H7 (cell line): Measurements from ENCODE around the gene TBX10. TPM values are rescaled to one million over a fixed set of nuclear protein-coding genes. Genes with fewer than 3 reads are reported as not detected.
A peak's percentile ranks its signal among the peaks of the same experiment; 100 is the strongest.
"Not testable (repeated sequence)": the region's sequence is repeated elsewhere in the genome, so short reads cannot be mapped to it uniquely, and the experiment has no call there.

Source experiments
- DNase-seq: peaks from one replicate; pipeline ENCODE4 v3.0.0; 2012
- H3K27me3 ChIP-seq: 2 replicates; pipeline ENCODE4 v1.6.0; 2011; ENCODE audit warnings: mild to moderate bottlenecking, low read length; ENCODE audit not compliant: control insufficient read depth, insufficient read depth
- H3K36me3 ChIP-seq: replicated peaks from 2 replicates; pipeline ENCODE4 v1.5.1; 2011; ENCODE audit warnings: low read length; ENCODE audit not compliant: control insufficient read depth, insufficient read depth
- H3K4me3 ChIP-seq: 2 replicates; pipeline ENCODE4 v1.5.1; 2011; ENCODE audit warnings: low read depth, mild to moderate bottlenecking, control low read depth, low read length, moderate library complexity; ENCODE audit not compliant: insufficient read depth
- total RNA-seq: library from RNA; depleted of rRNA; stranded (reverse); fragments of >200 nt; shearing (Covaris generic); gene quantifications from 2 replicates; pipeline ENCODE4 v1.2.3, GENCODE V29; 2014

The TBX10 gene
- total RNA-seq, 1 experiment from 2014 or later, result not detected

DNA sequence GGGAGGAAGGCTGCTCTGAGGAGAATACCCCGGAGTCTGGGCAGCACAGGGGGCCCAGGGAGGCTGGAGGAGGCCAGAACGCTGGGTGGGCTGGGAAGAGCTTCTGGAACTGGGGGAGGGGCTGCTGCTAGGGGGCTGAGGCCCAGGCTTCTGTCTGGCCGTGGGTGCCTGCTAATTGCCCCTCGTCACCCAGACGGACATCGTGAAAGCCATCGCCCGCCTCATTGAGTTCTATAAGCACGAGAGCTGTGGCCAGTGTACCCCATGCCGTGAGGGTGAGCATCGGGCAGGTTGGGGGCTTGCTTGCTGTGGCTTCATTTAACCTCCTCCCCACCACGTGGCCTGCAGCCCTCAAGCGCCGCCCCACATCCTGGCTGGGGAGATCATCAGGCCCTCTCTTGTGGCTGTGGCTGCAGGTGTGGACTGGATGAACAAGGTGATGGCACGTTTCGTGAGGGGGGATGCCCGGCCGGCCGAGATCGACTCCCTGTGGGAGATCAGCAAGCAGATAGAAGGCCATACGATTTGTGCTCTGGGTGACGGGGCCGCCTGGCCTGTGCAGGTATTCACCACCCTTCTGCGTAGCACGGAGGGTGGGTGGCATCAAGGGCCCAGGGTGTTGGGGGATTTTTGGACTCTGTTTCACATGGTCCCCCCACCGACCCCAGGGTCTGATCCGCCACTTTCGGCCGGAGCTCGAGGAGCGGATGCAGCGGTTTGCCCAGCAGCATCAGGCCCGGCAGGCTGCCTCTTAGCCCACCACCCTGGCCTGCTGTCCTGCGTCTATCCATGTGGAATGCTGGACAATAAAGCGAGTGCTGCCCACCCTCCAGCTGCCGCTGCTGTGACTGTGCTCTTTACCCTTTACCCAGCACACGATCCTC is 27.6 kb downstream of the TBX10 start:
- DNase-seq, result no peak
- Histone ChIP-seq H3K36me3 (peaks cover 16% of the 10 kb centered on the region), H3K27me3 (peaks cover 2% of the 10 kb centered on the region; the same call in 1 of the 2 replicates), H3K4me3 (no peak overlapping the region)

DNA sequence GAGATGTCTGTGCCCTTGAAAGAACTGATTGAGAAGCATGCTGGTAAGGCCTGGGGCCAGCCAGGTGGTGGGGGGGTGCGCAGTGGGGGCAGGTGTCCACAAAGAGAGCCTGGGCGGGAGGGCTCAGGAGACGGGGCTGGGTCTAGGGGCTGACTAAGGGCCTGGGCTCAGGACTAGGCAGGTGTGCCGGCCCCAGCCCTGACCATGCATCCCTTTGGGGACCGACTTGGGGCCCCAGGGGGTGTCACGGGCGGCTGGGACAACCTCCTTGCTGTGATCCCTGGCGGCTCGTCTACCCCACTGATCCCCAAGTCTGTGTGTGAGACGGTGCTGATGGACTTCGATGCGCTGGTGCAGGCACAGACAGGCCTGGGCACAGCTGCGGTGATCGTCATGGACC is 28.4 kb downstream of the TBX10 start:
- H3K4me3 ChIP-seq, result no peak overlapping the region
- DNase-seq, result no peak
- H3K36me3 ChIP-seq, result peaks cover 16% of the 10 kb centered on the region
- no peaks in the 10 kb centered on the region; the same call in 1 of the 2 replicates for H3K27me3 ChIP-seq

- Histone ChIP-seq H3K27me3 (peaks cover 1% of the 10 kb centered on the region; the same call in 1 of the 2 replicates), H3K36me3 (peaks cover 16% of the 10 kb centered on the region), H3K4me3 (no peak overlapping the region)
- DNase-seq, result no peak
These were observed 29.2 kb downstream of the TBX10 start for GRCh38 chr11:67610302-67610868.

DNA sequence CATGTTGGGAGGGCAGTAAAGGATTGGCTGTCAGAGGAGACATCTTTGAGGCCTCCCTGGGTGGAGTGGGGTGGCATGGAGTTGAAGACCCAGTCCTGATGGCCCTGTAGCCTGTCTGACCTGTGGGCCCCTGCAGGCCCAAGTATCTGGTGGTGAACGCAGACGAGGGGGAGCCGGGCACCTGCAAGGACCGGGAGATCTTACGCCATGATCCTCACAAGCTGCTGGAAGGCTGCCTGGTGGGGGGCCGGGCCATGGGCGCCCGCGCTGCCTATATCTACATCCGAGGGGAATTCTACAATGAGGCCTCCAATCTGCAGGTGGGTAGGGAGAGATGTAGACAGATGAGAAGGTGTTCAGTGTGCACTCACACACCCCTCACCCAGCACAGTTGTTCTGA is 30.2 kb downstream of the TBX10 start:
- Histone ChIP-seq H3K36me3 (peaks cover 16% of the 10 kb centered on the region), H3K4me3 (no peak overlapping the region), H3K27me3 (peaks cover 1% of the 10 kb centered on the region; the same call in 1 of the 2 replicates)
- no peak for DNase-seq

GRCh38 chr11:67608486-67608885 is 31.1 kb downstream of the TBX10 start:
- Histone ChIP-seq H3K36me3 (peaks cover 16% of the 10 kb centered on the region), H3K4me3 (no peak overlapping the region), H3K27me3 (peaks cover 1% of the 10 kb centered on the region; the same call in 1 of the 2 replicates)
- no peak for DNase-seq

DNA sequence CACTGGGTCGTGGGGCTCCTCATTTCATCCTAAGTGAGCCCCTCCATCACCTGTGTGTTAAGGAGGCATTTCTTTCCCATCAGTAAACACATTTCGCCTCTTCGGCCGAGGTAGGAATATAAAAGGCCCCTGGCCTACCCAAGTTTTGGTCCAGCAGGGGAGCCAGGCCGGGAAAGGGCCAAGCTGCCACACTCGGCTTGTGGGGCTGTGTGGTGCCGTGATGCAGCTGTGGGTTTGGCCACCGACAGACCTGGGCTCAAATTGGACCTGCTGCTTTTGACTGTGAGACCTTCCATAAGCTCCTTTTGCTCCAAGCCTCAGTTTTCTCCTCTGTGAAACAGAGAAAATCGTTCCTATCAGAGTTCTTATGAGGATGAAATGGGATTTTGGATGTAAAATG is 32.1 kb downstream of the TBX10 start:
- Histone ChIP-seq H3K4me3 (peak overlapping the region; percentile 89), H3K36me3 (peaks cover 16% of the 10 kb centered on the region), H3K27me3 (peaks cover 1% of the 10 kb centered on the region; the same call in 1 of the 2 replicates)
- DNase-seq, result no peak

DNA sequence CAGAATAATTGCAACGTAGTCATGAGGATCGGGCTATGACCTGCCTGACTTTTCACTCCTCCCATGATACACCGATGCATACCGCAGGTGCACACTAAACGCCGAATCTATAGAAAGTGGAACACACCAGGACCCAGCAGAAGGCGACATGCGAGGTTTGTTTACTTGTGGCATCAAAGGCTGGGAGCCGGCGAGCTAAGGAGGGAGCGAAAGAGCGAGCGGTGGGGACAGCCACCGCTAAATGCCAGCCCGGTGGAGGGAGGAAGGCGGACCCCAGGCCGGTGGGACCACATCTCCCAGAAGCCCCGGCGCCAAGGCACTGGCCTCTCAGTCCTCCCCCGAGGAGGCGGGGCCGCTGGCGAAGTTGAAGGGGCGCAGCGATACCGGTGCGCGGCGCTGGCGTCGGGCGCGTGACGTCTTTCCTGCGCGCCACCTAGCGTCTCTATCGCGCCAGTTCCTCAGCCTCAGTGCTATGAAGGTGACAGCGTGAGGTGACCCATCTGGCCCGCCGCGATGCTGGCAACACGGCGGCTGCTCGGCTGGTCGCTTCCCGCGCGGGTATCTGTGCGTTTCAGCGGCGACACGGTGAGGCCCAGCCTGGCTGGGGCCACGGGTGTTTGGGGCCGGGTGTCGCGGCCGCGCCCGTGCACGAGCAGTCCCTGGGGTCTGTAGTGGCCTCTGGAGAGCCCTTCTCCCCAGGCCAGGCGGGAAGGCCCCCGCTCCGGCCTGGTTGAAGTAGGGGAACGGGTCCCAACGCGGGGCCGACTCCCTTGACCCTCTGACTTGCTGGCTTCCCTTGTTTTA is 32.9 kb downstream of the TBX10 start, which contains the start of gene NDUFV1:
TSS of gene NDUFV1 (plus strand) at position 445 of the 804 bp plus-strand sequence. CDS start at position 514, 69 bp downstream.
- peaks cover 16% of the 10 kb centered on the region for H3K36me3 ChIP-seq
- peak within 1 kb of the TSS; percentile 89 for H3K4me3 ChIP-seq
- DNase-seq, result peak; percentile 97
- peaks cover 1% of the 10 kb centered on the region; the same call in 1 of the 2 replicates for H3K27me3 ChIP-seq

- Histone ChIP-seq H3K36me3 (peaks cover 14% of the 10 kb centered on the region), H3K4me3 (peak overlapping the region; percentile 44), H3K27me3 (peaks cover 1% of the 10 kb centered on the region; the same call in 1 of the 2 replicates)
- DNase-seq, result no peak
These were observed 33.5 kb downstream of the TBX10 start for GRCh38 chr11:67606093-67606491.

DNA sequence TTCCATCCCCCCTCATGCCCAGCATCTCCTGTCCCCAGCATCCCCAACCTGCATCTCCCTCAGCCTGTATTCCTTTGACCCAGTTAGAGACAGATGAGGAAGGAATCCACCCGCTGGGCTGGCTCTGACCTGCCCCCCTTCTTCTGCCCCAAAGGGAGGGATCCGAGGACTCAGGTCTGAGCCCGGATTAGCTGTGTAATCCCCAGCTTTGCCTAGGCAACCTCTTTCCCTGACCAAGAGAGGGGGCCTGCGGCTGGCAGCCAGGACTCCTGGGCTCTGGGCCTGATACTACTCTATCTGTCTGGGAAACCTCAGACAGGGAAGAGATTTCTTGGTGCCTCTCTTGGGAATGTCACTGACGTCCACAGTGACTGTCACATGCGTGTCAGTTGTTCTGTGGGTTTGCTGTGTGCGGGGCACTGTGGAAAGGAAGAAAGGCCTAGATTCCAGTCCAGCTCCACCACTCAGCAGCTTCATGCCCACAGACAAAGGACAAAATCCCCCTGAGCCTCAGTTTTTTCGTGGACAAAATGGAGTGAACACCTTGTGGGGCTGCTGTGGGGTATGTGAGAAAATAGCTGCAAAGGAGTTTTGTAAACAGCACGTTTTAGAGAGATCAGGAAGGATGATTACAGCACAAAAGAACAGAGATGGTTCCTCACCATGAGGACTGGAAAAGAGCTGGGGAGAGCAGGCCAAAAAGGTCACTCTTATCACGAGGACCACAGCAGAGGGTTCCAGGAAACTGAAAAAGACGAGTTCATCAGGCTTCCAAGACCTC is 34.1 kb downstream of the TBX10 start:
- H3K27me3 ChIP-seq, result peaks cover 1% of the 10 kb centered on the region; the same call in 1 of the 2 replicates
- no peak for DNase-seq
- H3K36me3 ChIP-seq, result peaks cover 12% of the 10 kb centered on the region
- no peak overlapping the region for H3K4me3 ChIP-seq

DNA sequence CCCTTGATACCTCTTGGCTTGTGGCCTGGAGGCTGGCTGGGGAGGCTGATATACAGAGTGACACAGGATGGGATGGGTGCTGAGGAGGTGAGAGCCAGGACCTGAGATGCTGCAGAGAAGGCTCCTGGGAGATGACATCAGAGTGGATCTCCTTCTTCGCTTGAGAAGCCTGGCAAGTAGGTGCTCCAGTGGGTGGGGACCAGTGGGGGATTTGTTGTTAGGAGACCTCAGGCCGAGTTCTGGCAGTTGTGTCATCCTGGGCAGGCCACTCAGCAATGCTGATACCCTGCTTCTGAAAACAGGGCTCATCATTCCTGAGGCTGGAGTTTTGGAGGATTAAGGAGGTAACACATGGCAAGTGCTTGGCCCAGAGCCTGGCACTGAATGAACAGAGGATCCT is 34.7 kb downstream of the TBX10 start:
- Histone ChIP-seq H3K4me3 (no peak overlapping the region), H3K36me3 (peaks cover 10% of the 10 kb centered on the region), H3K27me3 (peaks cover 1% of the 10 kb centered on the region; the same call in 1 of the 2 replicates)
- no peak for DNase-seq

- not testable (repeated sequence) for H3K4me3 ChIP-seq, H3K36me3 ChIP-seq, H3K27me3 ChIP-seq, DNase-seq
These were observed 35.4 kb downstream of the TBX10 start for GRCh38 chr11:67604119-67604518.

- 0 out of 2 replicates have a peak, but pooled peaks cover under 1% of the 10 kb centered on the region for H3K27me3 ChIP-seq
- DNase-seq, result no peak
These were observed 38.5 kb downstream of the TBX10 start for GRCh38 chr11:67601098-67601497.

DNA sequence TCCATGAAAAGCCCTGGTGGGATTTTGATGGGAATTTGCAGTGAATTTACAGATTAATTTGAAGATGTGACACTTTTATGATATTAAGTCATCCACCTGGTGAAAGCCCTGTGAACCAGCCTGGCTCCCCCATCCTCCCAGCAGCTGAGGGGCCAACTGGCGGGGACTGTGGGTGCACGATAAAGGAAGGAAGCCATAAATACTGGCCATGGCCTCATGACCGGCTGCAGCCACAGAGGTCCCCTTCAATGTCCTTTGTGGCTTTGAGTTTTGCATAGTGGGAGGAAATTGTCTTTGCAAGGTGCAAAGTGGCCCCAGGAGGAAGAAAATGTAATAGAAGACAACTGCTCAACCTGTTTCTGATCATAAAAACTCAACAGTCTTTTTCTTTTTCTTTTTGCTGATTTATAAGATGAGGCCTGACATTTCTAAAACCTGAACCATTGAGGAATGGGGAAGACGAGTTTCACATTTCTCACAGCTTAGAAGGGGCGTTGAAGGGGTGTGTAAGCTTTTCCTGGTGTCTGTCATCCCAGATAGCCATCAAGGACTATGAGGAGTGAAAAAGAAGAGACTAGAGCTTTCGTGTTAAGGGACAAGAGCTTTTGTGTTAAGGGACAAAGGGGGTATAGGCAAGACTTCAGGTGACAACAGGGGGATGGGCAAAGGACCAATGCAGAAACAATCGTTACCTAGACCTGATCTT is 39.1 kb downstream of the TBX10 start:
- no peak overlapping the region for H3K4me3 ChIP-seq
- DNase-seq, result no peak
- no peaks in the 10 kb centered on the region for H3K27me3 ChIP-seq
- no peaks in the 10 kb centered on the region for H3K36me3 ChIP-seq

More at GRCh38 chr11:67601098-67601497, 38.5 kb downstream of the TBX10 start:
- Histone ChIP-seq H3K36me3 (no peaks in the 10 kb centered on the region), H3K4me3 (no peak overlapping the region)
